ENCODE measurements around the gene RPS5. TPM values are rescaled to one million over a fixed set of nuclear protein-coding genes. Genes with fewer than 3 reads are reported as not detected.
A peak's percentile ranks its signal among the peaks of the same experiment; 100 is the strongest.

The RPS5 gene
- total and polyA plus RNA-seq, 9 of the 15 experiments (the other 6 are each of a cell fraction or from before 2014, with no cell fraction given): 1,228 to 3,570 (median 2,484) TPM

DNA sequence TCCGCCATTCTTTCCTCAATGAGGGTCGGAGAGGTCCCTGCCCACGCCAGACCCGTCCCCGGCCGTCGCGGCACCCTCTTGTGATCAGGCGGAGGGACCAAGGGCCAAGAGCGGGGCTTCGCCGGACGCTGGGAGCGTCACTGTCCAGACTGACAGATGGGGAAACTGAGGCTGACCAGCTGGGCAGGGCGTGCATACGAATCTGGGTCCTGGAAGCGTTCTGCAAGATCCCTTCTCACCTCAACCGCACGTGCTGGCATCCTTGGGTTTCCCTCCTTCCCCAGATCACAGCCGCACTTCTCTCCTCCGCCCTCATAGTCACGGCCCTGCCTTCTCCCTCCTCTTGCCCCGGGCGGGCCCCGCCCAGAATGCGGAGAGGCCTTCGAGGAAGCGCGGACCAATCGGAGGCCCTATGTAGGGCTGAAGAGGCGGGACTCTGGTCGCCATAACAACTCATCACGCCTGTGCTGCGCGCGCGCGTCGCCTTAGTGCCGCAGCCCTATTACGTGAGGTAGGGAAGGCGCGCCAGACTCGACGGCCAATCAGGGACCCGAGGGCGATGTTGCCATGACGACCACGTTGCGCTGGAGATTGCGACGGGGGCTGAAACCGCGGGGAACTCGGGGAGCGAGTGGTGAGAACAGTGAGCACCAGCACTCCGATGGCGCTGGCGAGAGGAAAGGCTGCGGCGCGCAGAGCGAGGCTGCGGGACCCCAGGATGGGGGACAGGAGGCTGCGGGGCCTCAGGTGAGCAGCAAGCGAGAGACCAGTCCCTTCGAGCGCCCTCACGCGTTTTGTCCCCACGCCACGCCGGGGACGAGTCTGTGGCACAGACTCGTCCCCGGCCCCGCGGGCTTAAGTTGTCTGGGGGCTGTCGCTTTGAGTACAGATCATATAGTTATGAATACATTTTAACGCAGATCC, 14.1 kb downstream of the RPS5 start (continued):
- TF ChIP-seq, protein P1, sequence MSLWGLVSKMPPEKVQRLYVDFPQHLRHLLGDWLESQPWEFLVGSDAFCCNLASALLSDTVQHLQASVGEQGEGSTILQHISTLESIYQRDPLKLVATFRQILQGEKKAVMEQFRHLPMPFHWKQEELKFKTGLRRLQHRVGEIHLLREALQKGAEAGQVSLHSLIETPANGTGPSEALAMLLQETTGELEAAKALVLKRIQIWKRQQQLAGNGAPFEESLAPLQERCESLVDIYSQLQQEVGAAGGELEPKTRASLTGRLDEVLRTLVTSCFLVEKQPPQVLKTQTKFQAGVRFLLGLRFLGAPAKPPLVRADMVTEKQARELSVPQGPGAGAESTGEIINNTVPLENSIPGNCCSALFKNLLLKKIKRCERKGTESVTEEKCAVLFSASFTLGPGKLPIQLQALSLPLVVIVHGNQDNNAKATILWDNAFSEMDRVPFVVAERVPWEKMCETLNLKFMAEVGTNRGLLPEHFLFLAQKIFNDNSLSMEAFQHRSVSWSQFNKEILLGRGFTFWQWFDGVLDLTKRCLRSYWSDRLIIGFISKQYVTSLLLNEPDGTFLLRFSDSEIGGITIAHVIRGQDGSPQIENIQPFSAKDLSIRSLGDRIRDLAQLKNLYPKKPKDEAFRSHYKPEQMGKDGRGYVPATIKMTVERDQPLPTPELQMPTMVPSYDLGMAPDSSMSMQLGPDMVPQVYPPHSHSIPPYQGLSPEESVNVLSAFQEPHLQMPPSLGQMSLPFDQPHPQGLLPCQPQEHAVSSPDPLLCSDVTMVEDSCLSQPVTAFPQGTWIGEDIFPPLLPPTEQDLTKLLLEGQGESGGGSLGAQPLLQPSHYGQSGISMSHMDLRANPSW (CRISPR knock-in tag; IDR thresholded peaks at IDR 0.05): no peak
- TF ChIP-seq DNMT1 (IDR thresholded peaks at IDR 0.05): no peak
- peak; percentile 89 for TF ChIP-seq ATF7 (IDR thresholded peaks at IDR 0.05)
- no peak for TF ChIP-seq HSF4 (CRISPR knock-in tag; IDR thresholded peaks at IDR 0.05; ENCODE audit: borderline replicate concordance)
- TF ChIP-seq MEF2D (tag; conservative IDR thresholded peaks at IDR 0.05; ENCODE audit: low read depth): no peak
- no peak; the same call in 1 of the 2 replicates for TF ChIP-seq RNF2 (IDR thresholded peaks at IDR 0.05)
- no peak for TF ChIP-seq ZNF280A (IDR thresholded peaks at IDR 0.05; ENCODE audit: low read depth, partially characterized antibody)
- TF ChIP-seq PHF20 (IDR thresholded peaks at IDR 0.05; ENCODE audit: partially characterized antibody): peak; percentile 21
- TF ChIP-seq, protein P2, sequence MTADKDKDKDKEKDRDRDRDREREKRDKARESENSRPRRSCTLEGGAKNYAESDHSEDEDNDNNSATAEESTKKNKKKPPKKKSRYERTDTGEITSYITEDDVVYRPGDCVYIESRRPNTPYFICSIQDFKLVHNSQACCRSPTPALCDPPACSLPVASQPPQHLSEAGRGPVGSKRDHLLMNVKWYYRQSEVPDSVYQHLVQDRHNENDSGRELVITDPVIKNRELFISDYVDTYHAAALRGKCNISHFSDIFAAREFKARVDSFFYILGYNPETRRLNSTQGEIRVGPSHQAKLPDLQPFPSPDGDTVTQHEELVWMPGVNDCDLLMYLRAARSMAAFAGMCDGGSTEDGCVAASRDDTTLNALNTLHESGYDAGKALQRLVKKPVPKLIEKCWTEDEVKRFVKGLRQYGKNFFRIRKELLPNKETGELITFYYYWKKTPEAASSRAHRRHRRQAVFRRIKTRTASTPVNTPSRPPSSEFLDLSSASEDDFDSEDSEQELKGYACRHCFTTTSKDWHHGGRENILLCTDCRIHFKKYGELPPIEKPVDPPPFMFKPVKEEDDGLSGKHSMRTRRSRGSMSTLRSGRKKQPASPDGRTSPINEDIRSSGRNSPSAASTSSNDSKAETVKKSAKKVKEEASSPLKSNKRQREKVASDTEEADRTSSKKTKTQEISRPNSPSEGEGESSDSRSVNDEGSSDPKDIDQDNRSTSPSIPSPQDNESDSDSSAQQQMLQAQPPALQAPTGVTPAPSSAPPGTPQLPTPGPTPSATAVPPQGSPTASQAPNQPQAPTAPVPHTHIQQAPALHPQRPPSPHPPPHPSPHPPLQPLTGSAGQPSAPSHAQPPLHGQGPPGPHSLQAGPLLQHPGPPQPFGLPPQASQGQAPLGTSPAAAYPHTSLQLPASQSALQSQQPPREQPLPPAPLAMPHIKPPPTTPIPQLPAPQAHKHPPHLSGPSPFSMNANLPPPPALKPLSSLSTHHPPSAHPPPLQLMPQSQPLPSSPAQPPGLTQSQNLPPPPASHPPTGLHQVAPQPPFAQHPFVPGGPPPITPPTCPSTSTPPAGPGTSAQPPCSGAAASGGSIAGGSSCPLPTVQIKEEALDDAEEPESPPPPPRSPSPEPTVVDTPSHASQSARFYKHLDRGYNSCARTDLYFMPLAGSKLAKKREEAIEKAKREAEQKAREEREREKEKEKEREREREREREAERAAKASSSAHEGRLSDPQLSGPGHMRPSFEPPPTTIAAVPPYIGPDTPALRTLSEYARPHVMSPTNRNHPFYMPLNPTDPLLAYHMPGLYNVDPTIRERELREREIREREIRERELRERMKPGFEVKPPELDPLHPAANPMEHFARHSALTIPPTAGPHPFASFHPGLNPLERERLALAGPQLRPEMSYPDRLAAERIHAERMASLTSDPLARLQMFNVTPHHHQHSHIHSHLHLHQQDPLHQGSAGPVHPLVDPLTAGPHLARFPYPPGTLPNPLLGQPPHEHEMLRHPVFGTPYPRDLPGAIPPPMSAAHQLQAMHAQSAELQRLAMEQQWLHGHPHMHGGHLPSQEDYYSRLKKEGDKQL (CRISPR knock-in tag; IDR thresholded peaks at IDR 0.05; ENCODE audit: borderline replicate concordance): no peak
- TF ChIP-seq NCOA4 (IDR thresholded peaks at IDR 0.05; ENCODE audit: partially characterized antibody): no peak
- TF ChIP-seq PBX2 (CRISPR knock-in tag; IDR thresholded peaks at IDR 0.05; ENCODE audit: low read depth): no peak
- no peak for TF ChIP-seq PBX2 (tag; conservative IDR thresholded peaks at IDR 0.05; ENCODE audit: low read depth)
